HepG2 (cell line): ENCODE data around the gene DLG2. TPM values are rescaled to one million over a fixed set of nuclear protein-coding genes. Genes with fewer than 3 reads are reported as not detected.

Source experiments
- ATAC-seq: fragments of 200-7000 bp; cut with Tn5 transposase; 3 replicates; pipeline ENCODE4 v1.9.1; 2020; ENCODE audit warnings: mild to moderate bottlenecking, moderate library complexity
- BruUV-seq: library from RNA; stranded (reverse); fragments of 400-500 nt; replicated peaks from 2 replicates; lab custom pipeline; 2021; lab: Mats Ljungman, UMichigan
- CTCF ChIA-PET: fragments of 300-600 bp; formaldehyde crosslinking; extraction: SDS; loops from one replicate; lab custom pipeline; 2021; ENCODE audit warnings: low total read pairs, inconsistent platforms, low intra/inter-chr PET ratio; lab: Yijun Ruan, JAX
- POLR2A ChIA-PET: fragments of 350-600 bp; sonication (Branson Sonifier 250); formaldehyde crosslinking; loops from one replicate; lab custom pipeline; 2020; ENCODE audit warnings: antibody characterized with exemption, inconsistent platforms; lab: Yijun Ruan, JAX
- DNase-seq: peaks from one replicate; pipeline ENCODE4 v3.0.0-alpha.2; 2015; ENCODE audit warnings: low spot score
- FAIRE-seq: peaks from 3 replicates; lab custom pipeline; 2011; peaks lifted over from hg19 to GRCh38; lab: Jason Lieb, UNC
- H2AFZ ChIP-seq: one replicate; pipeline ENCODE4 v1.6.1; 2011; ENCODE audit warnings: low read length, inconsistent platforms
- H3K27ac ChIP-seq: fragments of 300-600 bp; 3 replicates; pipeline ENCODE4 v1.8.0; 2011; ENCODE audit warnings: mixed run types, mild to moderate bottlenecking, mixed read lengths, low read length, inconsistent platforms; ENCODE audit not compliant: insufficient read depth; ENCODE audit errors: extremely low read length
- H3K27me3 ChIP-seq, 2 experiments: fragments of 200-600 bp in 1 of 2; 2 replicates in 1 of 2; 3 replicates in 1 of 2; pipeline versions ENCODE4 v1.6.0 to v1.8.0; 2011; ENCODE audit warnings: low read length in 2 of 2, mild to moderate bottlenecking in 2 of 2, moderate library complexity in 2 of 2, inconsistent platforms in 1 of 2; ENCODE audit not compliant: insufficient read depth in 2 of 2, control insufficient read depth in 1 of 2
- H3K36me3 ChIP-seq, 2 experiments: fragments of 200-600 bp in 1 of 2; replicated peaks in 1 of 2; 2 replicates in 1 of 2; 3 replicates in 1 of 2; pipeline versions ENCODE4 v1.5.1 to v1.8.0; 2011; ENCODE audit warnings: low read length in 2 of 2, inconsistent platforms in 1 of 2; ENCODE audit not compliant: insufficient read depth in 2 of 2, control insufficient read depth in 1 of 2
- H3K4me1 ChIP-seq: 2 replicates; pipeline ENCODE4 v1.5.1; 2012; ENCODE audit warnings: low read length, inconsistent platforms; ENCODE audit not compliant: insufficient read depth
- H3K4me2 ChIP-seq: 2 replicates; pipeline ENCODE4 v1.6.0; 2011; ENCODE audit warnings: low read depth, low read length, inconsistent platforms
- H3K4me3 ChIP-seq, 3 experiments: fragments of 200-600 bp in 1 of 3; sonication (generic), shearing (Covaris generic) in 1 of 3; replicated peaks in 1 of 3; 2 replicates each; pipeline ENCODE4 v1.5.1; 2011 to 2016; ENCODE audit warnings: low read length in 3 of 3, inconsistent platforms in 2 of 3, low read depth in 2 of 3, mild to moderate bottlenecking in 2 of 3, control low read depth in 1 of 3, mixed read lengths in 1 of 3; ENCODE audit not compliant: insufficient read depth in 1 of 3
- H3K79me2 ChIP-seq: one replicate; pipeline ENCODE4 v1.6.1; 2011; ENCODE audit warnings: low read length, inconsistent platforms; ENCODE audit not compliant: insufficient read depth
- H3K9ac ChIP-seq: 2 replicates; pipeline ENCODE4 v1.6.0; 2011; ENCODE audit warnings: mild to moderate bottlenecking, low read depth, low read length, inconsistent platforms; ENCODE audit not compliant: insufficient read depth
- H3K9me3 ChIP-seq: 2 replicates; pipeline ENCODE4 v1.5.1; 2012; ENCODE audit warnings: mild to moderate bottlenecking, low read length
- H4K20me1 ChIP-seq: 2 replicates; pipeline ENCODE4 v1.6.0; 2011; ENCODE audit warnings: inconsistent platforms, mild to moderate bottlenecking, low read length, moderate library complexity; ENCODE audit not compliant: insufficient read depth
- FOSL2 ChIP-seq: sonication (generic); formaldehyde crosslinking; IDR thresholded peaks from 2 replicates; pipeline ENCODE4 v1.4.0; 2020; ENCODE audit warnings: missing genetic modification reagents
- ZBTB39 ChIP-seq: sonication (generic); formaldehyde crosslinking; IDR thresholded peaks from 2 replicates; pipeline ENCODE4 v1.5.0; 2020; ENCODE audit warnings: missing genetic modification reagents
- ZKSCAN8 ChIP-seq: IDR thresholded peaks from 2 replicates; pipeline ENCODE4 v1.6.1; 2016; ENCODE audit warnings: borderline replicate concordance, missing genetic modification reagents, missing compliant biosample characterization
- ZNF609 ChIP-seq: sonication (generic); formaldehyde crosslinking; IDR thresholded peaks from 2 replicates; pipeline ENCODE4 v1.4.0; 2020; ENCODE audit warnings: mild to moderate bottlenecking, missing genetic modification reagents, borderline replicate concordance
- WGBS: methylation state at CpG from one replicate; pipeline ENCODE4 v1.1.6; 2017; ENCODE audit warnings: low lambda C conversion rate; 5-methylcytosine and 5-hydroxymethylcytosine counted together
- in situ Hi-C: cut with HindIII; loops from 2 replicates; pipeline ENCODE4 v1.10.0; 2017; ENCODE audit warnings: low pct_unique_long_range_greater_than_20kb; ENCODE audit not compliant: extremely low pct_ligation_motif_present
- intact Hi-C: fragments of 100-400 bp; cut with micrococcal nuclease; formaldehyde crosslinking; loops from one replicate; pipeline ENCODE4 v1.10.0; 2022; ENCODE audit not compliant: unreplicated experiment
- polyA plus RNA-seq, 8 experiments: library from polyadenylated mRNA; depleted of rRNA in 3 of 8; stranded (reverse) in 7 of 8; unstranded in 1 of 8; fragments of >200 nt; fragmentation: Illumina TruSeq in 4 of 8; extraction: Trizol in 4 of 8; gene quantifications; 2 replicates each; pipeline versions ENCODE4 v1.2.1 to v1.2.3, GENCODE V29; 2011 to 2016; ENCODE audit warnings: low read depth in 4 of 8, missing spikeins in 1 of 8, mixed read lengths in 1 of 8; ENCODE audit not compliant: insufficient read depth in 1 of 8
- total RNA-seq, 5 experiments: library from RNA; depleted of rRNA; stranded (reverse); fragments of >200 nt; fragmentation: Illumina TruSeq; extraction: Trizol; gene quantifications; 2 replicates each; pipeline ENCODE4 v1.2.3, GENCODE V29; 2016; ENCODE audit warnings: low read depth in 1 of 5

The DLG2 gene
- total and polyA plus RNA-seq, 2 of the 13 experiments (the other 11 are each of a cell fraction or from before 2014, with no cell fraction given), result 0.46 to 1.0 TPM

GRCh38 chr11:83778596-83778995 is 1848.5 kb downstream of the DLG2 start:
- no peaks in the 10 kb centered on the region for H3K27me3 ChIP-seq
- CTCF ChIA-PET, result no interaction called here
- FAIRE-seq (no peak), ATAC-seq (no peak), DNase-seq (no peak)
- no TSS peak for BruUV-seq
- POLR2A ChIA-PET, result no interaction called here
- no peaks in the 10 kb centered on the region for H3K9me3 ChIP-seq
- no peak overlapping the region for H2AFZ ChIP-seq
- WGBS, result 0% methylated on average over 2 of the region's 2 CpGs
- no peak overlapping the region for H3K9ac ChIP-seq
- no peaks in the 10 kb centered on the region for H3K4me1 ChIP-seq
- no peak overlapping the region for H3K4me3 ChIP-seq
- no peak overlapping the region for H3K4me2 ChIP-seq
- TF ChIP-seq ZBTB39 (CRISPR knock-in tag) (no peak), ZNF609 (CRISPR knock-in tag) (no peak), FOSL2 (CRISPR knock-in tag) (no peak), ZKSCAN8 (no peak)
- in situ Hi-C loops (no loop called here), intact Hi-C loops (no loop called here)
- no peaks in the 10 kb centered on the region for H4K20me1 ChIP-seq
- no peak overlapping the region for H3K27ac ChIP-seq
- no peaks in the 10 kb centered on the region for H3K79me2 ChIP-seq
- H3K36me3 ChIP-seq, result no peaks in the 10 kb centered on the region
